ENCODE results near the gene DHODH.
"Not testable (repeated sequence)": the region's sequence is repeated elsewhere in the genome, so short reads cannot be mapped to it uniquely, and the experiment has no call there.

Gene DHODH

DNA sequence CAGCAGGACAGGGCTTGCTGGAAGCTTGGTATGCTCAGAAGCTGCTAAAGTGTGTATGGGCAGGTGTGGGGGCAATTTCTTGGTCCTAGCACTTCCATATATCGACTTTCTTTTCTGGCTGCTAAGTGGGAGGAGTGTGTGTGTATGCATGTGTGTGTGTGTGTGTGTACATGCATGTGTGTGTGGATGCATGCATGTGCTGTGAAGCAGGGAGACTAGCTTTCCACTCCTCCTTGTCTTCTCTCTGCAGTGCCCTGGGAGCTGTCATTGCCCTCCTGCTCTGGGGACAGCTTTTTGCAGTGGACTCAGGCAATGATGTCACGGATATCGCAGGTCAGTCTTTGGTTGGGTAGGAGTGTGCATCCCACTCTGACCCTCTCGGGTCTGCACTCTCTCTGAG, 47.4 kb downstream of the DHODH start:
- DNase-seq, result no peak

DNA sequence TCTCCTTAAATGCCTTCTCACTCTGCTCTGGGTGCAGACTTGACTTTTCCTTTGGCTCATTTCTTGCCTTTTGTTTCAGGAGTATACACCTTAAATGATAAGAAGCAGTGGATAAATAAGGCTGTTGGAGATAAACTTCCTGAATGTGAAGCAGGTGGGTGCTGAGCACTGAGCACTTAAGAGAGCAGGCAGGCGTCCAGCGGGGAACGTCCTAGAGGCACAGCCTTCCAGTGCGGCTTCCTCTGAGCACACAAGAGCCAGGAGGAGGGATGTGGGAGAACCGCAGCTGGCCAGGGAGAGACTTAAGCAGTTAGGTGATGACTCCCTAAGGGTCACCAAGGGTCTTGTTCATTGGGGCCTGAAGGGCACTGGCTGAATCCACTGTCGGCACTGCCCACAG, 48.8 kb downstream of the DHODH start:
- DNase-seq, result not testable (repeated sequence)

DNA sequence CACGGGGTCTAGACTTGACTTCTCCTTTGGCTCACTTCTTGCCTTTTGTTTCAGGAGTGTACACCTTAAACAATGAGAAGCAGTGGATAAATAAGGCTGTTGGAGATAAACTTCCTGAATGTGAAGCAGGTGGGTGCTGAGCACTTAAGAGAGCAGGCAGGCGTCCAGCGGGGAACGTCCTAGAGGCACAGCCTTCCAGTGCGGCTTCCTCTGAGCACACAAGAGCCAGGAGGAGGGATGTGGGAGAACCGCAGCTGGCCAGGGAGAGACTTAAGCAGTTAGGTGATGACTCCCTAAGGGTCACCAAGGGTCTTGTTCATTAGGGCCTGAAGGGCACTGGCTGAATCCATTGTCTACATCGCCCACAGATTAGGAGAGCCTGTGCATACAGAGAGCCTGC, 50.5 kb downstream of the DHODH start:
- DNase-seq, result not testable (repeated sequence)

DNA sequence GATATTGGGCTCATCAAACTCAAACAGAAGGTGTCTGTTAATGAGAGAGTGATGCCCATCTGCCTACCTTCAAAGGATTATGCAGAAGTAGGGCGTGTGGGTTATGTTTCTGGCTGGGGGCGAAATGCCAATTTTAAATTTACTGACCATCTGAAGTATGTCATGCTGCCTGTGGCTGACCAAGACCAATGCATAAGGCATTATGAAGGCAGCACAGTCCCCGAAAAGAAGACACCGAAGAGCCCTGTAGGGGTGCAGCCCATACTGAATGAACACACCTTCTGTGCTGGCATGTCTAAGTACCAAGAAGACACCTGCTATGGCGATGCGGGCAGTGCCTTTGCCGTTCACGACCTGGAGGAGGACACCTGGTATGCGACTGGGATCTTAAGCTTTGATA, 51.9 kb downstream of the DHODH start:
- no peak for DNase-seq

DNA sequence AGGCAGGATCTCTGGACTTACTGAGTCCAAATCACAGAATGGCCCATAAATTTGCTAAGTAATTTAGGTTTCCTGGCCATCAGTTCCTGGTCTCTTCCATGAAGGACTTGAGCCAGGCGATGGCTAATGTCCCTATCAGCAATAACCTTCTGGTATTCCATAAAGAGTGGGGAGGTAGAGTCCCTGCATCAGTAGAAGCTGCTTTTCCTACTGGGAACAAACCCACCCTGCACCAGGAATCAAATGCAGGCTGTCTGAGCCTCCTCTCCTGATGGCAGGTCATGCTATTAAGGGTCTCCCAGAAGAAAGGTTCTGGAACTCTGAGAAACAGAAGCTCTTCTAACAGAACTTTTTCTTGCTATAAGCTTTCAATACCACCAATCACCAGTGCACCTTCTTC, 53.0 kb downstream of the DHODH start:
- no peak for DNase-seq

DNA sequence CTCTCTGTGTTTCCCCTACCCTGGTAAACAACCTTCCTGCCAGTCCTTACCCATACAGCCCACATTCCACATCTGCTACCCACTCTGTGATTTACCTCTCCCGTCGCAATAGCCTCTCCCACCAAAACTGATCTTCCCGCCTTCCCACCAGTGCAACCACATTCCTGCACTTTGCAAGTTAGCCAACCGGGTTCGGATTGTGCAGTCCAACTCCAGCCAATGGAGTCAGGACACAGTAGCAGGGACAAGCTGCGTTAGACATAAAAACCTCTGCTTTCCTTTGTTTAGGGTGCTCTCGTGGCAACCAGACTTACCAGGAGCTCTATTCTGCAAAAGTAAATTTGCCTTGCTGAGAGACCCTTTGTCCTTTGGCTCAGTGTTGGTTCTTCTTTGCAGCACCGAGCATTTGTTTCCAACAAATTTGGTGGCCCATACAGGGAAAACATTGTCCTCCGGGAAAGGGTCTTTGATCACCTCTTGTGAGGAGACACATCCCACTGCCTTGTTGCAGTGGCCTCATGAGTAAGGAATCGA, 55.9 kb downstream of the DHODH start:
- DNase-seq, result no peak

DNA sequence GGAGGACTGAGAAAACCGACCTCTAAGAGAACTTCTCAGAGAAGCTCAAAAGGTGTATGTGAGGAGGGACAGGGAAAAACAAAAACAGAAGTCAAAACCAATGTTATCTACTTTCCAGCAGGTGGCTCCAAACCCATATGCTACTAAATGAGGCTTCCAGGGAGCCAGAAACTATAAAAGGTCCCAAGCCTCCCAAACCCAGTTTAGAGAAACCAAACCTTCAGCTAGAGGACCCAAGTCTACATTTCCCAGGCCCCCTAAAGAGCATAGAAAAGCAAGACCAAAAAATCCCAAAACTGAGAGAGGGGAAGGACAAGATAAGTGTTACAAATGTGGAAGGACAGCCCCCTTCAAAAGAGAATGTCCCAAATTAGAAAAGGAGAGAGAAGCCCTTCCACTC, 58.2 kb downstream of the DHODH start:
- no peak for DNase-seq

DNA sequence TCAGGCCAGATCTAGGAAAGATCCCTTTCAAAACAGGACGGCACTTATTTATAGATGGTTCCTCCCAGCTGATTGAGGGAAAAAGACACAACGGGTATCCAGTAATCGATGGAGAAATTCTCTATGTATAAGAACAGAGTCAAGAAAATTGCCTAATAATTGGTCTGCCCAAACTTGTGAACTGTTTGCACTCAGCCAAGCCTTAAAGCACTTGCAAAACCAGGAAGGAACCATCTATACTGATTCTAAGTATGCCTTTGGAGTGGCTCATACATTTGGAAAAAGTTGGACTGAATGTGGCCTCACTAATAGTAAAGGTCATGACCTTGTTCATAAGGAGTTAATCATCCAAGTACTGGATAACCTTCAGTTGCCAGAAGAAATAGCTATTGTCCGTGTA, 60.4 kb downstream of the DHODH start:
- no peak for DNase-seq

DNA sequence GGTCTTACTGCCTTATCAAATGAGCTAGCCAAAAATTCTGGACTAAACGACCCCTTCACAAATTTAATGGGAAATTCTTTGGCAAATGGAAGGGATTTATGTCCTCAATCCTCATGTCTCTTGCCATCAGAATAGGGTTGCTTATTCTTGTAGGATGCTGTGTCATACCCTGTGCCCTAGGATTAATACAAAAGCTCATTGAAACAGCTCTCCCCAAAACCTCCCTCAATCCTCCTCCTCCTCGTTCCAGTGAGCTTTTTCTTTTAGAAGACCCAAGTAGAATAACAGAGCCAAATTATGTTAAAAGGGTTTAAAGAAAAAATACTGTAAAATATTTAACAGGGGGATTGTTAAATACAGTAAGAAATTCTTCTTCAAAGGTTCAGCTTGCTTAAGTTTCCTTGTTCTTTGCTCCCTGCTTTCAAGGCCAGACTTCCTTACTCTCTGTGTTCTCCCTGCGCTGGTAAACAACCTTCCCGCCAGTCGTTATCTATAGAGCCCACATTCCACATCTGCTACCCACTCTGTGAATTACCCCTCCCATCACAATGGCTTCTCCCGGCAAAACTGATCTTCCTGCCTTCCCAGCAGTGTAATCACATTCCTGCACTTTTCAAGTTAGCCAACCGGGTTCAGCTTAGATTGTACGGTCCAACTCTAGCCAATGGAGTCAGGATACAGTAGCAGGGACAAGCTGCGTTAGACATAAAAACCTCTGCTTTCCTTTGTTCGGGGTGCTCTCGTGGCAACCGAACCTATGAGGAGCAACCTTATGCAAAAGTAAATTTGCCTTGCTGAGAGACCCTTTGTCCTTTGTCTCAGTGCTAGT, 64.2 kb downstream of the DHODH start:
- no peak for DNase-seq

DNA sequence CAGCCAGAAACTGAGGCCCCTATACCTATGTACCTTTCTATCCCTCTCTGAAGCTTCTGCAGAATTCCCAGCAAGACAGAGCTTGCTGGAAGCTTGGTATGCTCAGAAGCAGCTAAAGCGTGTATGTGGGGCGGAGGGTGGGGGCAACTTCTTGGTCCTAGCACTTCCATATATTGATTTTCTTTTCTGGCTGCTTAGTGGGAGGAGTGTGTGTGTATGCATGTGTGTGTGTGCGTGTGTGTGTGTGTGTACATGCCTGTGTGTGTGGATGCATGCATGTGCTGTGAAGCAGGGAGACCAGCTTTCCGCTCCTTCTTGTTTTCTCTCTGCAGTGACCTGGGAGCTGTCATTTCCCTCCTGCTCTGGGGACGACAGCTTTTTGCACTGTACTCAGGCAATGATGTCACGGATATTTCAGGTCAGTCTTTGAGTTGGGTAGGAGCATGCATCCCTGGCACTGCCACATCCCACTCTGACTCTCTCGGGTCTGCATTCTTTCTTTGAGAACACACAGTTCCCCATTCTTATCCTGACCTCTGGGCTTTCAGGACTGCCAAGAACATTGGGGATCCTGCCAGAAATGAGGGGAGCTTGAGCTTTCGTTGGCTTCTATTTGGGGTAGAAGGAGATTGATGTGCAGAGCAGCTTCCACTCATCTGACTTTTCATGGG, 65.2 kb downstream of the DHODH start:
- no peak for DNase-seq

DNA sequence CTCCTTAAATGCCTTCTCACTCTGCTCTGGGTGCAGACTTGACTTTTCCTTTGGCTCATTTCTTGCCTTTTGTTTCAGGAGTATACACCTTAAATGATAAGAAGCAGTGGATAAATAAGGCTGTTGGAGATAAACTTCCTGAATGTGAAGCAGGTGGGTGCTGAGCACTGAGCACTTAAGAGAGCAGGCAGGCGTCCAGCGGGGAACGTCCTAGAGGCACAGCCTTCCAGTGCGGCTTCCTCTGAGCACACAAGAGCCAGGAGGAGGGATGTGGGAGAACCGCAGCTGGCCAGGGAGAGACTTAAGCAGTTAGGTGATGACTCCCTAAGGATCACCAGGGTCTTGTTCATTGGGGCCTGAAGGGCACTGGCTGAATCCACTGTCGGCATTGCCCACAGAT, 66.5 kb downstream of the DHODH start:
- DNase-seq, result not testable (repeated sequence)
